Tibial artery (tissue), 4 donors: ENCODE data around the gene SCRN2.
A peak's percentile ranks its signal among the peaks of the same experiment; 100 is the strongest.

ENCODE experiments used
- DNase-seq, 2 donors: peaks; one replicate each; pipeline ENCODE4 v3.0.0-alpha.2; 2019
- H3K27ac ChIP-seq, 2 donors: fragments of 200-600 bp; sonication (generic) in 1 of 2; 1 replicate in 1 of 2; 2 replicates in 1 of 2; pipeline ENCODE4 v1.5.1; 2018 to 2019; ENCODE audit warnings: mild to moderate bottlenecking in 1 of 2
- H3K27me3 ChIP-seq, 2 donors: fragments of 200-600 bp; sonication (generic) in 1 of 2; one replicate each; pipeline versions ENCODE4 v1.5.1 to v1.6.0; 2016 to 2019
- H3K36me3 ChIP-seq, 3 donors: fragments of 200-600 bp; sonication (generic) in 2 of 3; one replicate each; pipeline ENCODE4 v1.5.1; 2016 to 2019; ENCODE audit warnings: mild to moderate bottlenecking in 2 of 3
- H3K4me1 ChIP-seq, 4 donors: fragments of 200-600 bp; sonication (generic) in 2 of 4; 1 replicate in 3 of 4; 2 replicates in 1 of 4; pipeline ENCODE4 v1.5.1; 2016 to 2019
- H3K4me3 ChIP-seq, 2 donors: fragments of 200-600 bp; sonication (generic) in 1 of 2; 1 replicate in 1 of 2; 2 replicates in 1 of 2; pipeline ENCODE4 v1.5.1; 2018 to 2019; ENCODE audit warnings: mild to moderate bottlenecking in 2 of 2
- H3K9me3 ChIP-seq, 3 donors: fragments of 200-600 bp; sonication (generic) in 1 of 3; one replicate each; pipeline ENCODE4 v1.5.1; 2016 to 2019
- intact Hi-C: fragments of 100-400 bp; cut with DNase I; formaldehyde crosslinking; loops from one replicate; pipeline ENCODE4 v1.15.0; 2023; ENCODE audit warnings: low total_unique reads
- TF ChIP-seq, protein P1 (sequence below), 2 experiments: fragments of 200-600 bp in 1 of 2; fragments of 450-650 bp in 1 of 2; IDR thresholded peaks; one replicate each; pipeline ENCODE4 v1.5.1; 2017 to 2019; ENCODE audit warnings: antibody characterized with exemption in 2 of 2, mild to moderate bottlenecking in 1 of 2, moderate library complexity in 1 of 2

The SCRN2 gene

DNA sequence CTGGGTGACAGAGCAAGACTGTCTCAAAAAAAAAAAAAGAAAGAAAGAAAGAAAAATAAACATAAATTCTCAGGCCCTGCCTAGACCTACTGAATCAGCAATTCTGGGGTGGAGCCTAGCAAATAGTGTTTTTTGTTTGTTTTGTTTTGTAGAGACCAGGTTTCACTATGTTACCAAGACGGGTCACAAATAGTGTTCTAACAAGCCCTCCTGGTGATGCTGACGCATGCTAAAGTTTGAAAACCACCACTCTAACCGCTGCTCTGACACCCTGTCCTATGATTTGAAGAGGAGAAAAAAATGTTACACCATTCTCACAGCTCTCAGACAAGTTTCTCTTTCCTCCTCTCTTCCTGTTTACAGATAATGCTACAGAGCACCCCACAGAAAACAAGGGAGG lies 11.2 kb downstream of the SCRN2 start:
- no peak overlapping the region for H3K4me3 ChIP-seq
- H3K4me1 ChIP-seq = peaks cover 4 to 21% (median 16%) of the 10 kb centered on the region in 4 donors
- H3K36me3 ChIP-seq = peaks cover 32 to 40% (median 39%) of the 10 kb centered on the region in 3 donors
- H3K27ac ChIP-seq = no peak overlapping the region
- no peak for DNase-seq
- intact Hi-C loops = no loop called here
- no peaks in the 10 kb centered on the region for H3K27me3 ChIP-seq
- no peaks in the 10 kb centered on the region for H3K9me3 ChIP-seq
- TF ChIP-seq, protein P1, sequence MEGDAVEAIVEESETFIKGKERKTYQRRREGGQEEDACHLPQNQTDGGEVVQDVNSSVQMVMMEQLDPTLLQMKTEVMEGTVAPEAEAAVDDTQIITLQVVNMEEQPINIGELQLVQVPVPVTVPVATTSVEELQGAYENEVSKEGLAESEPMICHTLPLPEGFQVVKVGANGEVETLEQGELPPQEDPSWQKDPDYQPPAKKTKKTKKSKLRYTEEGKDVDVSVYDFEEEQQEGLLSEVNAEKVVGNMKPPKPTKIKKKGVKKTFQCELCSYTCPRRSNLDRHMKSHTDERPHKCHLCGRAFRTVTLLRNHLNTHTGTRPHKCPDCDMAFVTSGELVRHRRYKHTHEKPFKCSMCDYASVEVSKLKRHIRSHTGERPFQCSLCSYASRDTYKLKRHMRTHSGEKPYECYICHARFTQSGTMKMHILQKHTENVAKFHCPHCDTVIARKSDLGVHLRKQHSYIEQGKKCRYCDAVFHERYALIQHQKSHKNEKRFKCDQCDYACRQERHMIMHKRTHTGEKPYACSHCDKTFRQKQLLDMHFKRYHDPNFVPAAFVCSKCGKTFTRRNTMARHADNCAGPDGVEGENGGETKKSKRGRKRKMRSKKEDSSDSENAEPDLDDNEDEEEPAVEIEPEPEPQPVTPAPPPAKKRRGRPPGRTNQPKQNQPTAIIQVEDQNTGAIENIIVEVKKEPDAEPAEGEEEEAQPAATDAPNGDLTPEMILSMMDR (IDR thresholded peaks at IDR 0.05) = no peak

DNA sequence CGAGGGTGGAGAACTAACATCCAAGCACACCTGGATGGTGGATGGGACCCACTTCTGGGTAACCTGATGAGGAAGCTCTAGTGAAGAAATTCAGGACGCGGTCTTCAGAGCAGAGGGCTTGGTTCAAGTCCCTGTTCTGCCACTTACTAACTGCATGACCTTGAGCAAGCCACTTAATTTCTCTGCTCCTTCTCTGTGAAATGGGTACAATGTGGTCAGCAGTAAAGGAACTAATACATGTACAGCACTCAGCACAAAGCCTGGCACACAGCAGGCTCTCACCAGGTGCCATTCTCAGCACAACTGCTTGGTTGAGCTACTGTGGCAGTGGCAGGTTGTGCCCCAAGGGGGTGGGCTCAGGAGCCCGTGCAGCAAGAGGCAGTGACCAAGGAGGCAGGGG lies 17.6 kb downstream of the SCRN2 start:
- Histone ChIP-seq H3K4me1 (peaks cover 6 to 27% (median 16%) of the 10 kb centered on the region in 4 donors), H3K36me3 (peaks cover 35 to 68% (median 63%) of the 10 kb centered on the region in 3 donors), H3K27ac (no peak overlapping the region), H3K9me3 (no peaks in the 10 kb centered on the region), H3K27me3 (no peaks in the 10 kb centered on the region), H3K4me3 (no peak overlapping the region)
- TF ChIP-seq, protein P1 (IDR thresholded peaks at IDR 0.05) = no peak
- no peak for DNase-seq
- intact Hi-C loops = no loop called here

DNA sequence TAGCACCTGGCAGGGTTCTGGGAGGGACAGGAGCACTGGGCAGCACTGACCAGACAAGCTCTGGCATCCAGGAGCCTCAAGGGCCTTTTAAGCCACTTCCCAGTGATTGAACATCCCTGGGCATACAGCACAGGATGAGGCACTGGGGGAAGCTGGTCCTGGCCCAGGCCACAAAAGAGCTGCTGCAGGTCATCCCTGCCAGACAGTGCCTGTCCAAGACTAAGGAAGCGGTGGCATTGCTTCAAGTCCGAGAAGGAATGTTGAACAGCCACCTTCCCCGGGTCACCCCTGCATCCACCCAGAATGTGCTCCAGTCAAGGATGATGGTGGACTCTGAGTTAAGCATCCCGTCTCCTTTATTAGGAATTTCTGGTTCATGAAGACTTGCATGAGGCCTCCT lies 18.3 kb downstream of the SCRN2 start:
- H3K27me3 ChIP-seq = no peaks in the 10 kb centered on the region
- TF ChIP-seq, protein P1 (IDR thresholded peaks at IDR 0.05) = no peak
- no peaks in the 10 kb centered on the region for H3K9me3 ChIP-seq
- H3K27ac ChIP-seq = no peak overlapping the region
- no peak for DNase-seq
- no peak overlapping the region for H3K4me3 ChIP-seq
- intact Hi-C loops = no loop called here
- peaks cover 28 to 68% (median 63%) of the 10 kb centered on the region in 3 donors for H3K36me3 ChIP-seq
- peaks cover 6 to 27% (median 16%) of the 10 kb centered on the region in 4 donors for H3K4me1 ChIP-seq

DNA sequence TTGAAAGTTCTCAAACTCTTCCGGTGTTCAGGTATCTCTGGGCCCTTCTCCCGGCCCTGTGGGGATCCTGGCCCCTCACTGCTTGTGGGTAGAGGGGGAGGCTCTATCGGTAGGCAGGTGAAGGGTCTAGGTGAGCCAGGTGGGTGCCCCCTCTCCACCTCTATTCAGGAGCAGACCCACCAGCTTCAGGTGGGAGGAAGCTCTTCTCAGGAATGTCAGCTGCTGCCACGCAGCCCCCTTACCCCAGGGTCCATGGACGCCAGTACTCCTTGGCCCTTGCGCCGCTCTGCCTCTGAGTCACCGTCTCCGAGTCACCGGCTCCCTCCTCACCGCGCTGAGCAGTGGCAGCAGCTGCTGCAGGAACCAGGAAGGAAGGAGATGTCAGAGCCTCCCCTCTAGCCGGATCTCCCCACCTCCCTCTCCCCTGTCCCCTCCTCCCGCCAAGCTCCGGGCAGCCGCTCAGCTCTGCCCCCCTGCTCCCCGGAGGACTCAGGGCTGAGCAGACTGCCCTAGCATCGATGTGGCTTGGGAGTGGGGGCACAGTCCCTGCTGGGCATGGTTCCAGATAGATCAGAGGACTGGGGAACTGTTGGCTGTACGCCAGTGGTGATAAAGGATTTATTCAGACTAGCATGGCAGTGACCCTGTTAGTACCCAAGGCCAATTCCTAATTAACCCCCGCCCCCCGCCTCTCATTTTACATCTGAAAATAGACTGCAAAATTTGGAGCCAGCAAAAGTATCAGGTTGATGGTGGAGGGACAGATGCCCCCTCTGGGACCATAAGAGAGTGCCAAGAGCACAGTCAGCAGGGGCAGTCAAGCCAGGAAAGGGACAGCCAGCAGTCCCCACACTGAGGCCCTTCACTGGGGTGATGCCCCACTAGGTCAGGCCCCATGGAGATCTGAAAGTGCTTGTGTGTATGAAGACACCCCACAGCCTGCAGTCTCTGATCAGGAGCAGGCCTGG lies 19.4 kb downstream of the SCRN2 start, which contains the start of gene OSBPL7:
TSS of gene OSBPL7 (minus strand) at position 371 of the 968 bp plus-strand sequence. CDS start 1,516 bp downstream, outside the sequence.
- peaks cover 6 to 27% (median 16%) of the 10 kb centered on the region in 4 donors for H3K4me1 ChIP-seq
- H3K27ac ChIP-seq = peak within 1 kb of the TSS; percentile 4 to 65
- peak within 1 kb of the TSS; percentile 53 to 56 for H3K4me3 ChIP-seq
- intact Hi-C loops = no loop called here
- H3K27me3 ChIP-seq = no peaks in the 10 kb centered on the region
- peak; percentile 68 to 83 for DNase-seq
- no peaks in the 10 kb centered on the region for H3K9me3 ChIP-seq
- TF ChIP-seq, protein P1 (IDR thresholded peaks at IDR 0.05) = no peak
- peaks cover 20 to 68% (median 59%) of the 10 kb centered on the region in 3 donors for H3K36me3 ChIP-seq

DNA sequence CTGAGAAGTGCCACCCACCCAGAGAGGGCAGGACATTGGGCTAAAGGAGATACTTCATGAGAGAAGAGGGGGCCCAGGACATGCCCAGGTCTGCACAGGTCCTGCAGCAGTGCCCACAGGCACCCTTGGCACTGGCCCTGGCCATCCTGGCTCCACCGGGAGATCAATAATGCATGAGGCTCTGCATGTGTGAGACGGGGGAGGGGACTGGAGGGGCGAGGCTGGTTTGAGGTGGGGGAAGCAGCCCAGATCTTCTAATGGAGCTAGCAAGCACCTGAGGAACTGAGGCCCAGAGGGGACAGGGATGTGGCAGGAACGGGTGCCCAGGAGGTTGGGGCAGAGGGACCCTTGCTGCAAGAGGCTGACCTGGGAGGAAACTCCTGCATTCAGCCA lies 20.0 kb downstream of the SCRN2 start:
- no peaks in the 10 kb centered on the region for H3K9me3 ChIP-seq
- intact Hi-C loops = no loop called here
- H3K36me3 ChIP-seq = peaks cover 16 to 68% (median 59%) of the 10 kb centered on the region in 3 donors
- H3K27ac ChIP-seq = peak overlapping the region; percentile 4 to 65
- DNase-seq = no peak
- H3K4me1 ChIP-seq = peaks cover 6 to 27% (median 16%) of the 10 kb centered on the region in 4 donors
- TF ChIP-seq, protein P1 (IDR thresholded peaks at IDR 0.05) = no peak
- no peaks in the 10 kb centered on the region for H3K27me3 ChIP-seq
- H3K4me3 ChIP-seq = peak overlapping the region; percentile 53 to 56
